GM08714 (cell line): ENCODE results near the gene DLX1.
"Not testable (repeated sequence)": the region's sequence is repeated elsewhere in the genome, so short reads cannot be mapped to it uniquely, and the experiment has no call there.

ENCODE experiments used
- H3K4me3 ChIP-seq: fragments of 200-500 bp; sonication (Bioruptor generic); 2 replicates; pipeline ENCODE4 v1.5.1; 2014; ENCODE audit warnings: mild to moderate bottlenecking, low read length, inconsistent platforms
- ZNF274 ChIP-seq: IDR thresholded peaks from 2 replicates; pipeline ENCODE4 v1.6.1; 2012; ENCODE audit warnings: mild to moderate bottlenecking, low read depth, low read length

DLX1 gene

GRCh38 chr2:172116107-172116506 is 30.8 kb downstream of the DLX1 start:
- no peak for TF ChIP-seq ZNF274

GRCh38 chr2:172119089-172119488 is 33.8 kb downstream of the DLX1 start:
- no peak overlapping the region for H3K4me3 ChIP-seq
- TF ChIP-seq ZNF274: no peak

More at GRCh38 chr2:172116107-172116506, 30.8 kb downstream of the DLX1 start:
- no peak overlapping the region for H3K4me3 ChIP-seq

- H3K4me3 ChIP-seq: no peak overlapping the region
- no peak for TF ChIP-seq ZNF274
Measured at GRCh38 chr2:172120118-172120517, 34.8 kb downstream of the DLX1 start.

- no peak for TF ChIP-seq ZNF274
- no peak overlapping the region for H3K4me3 ChIP-seq
Measured at GRCh38 chr2:172128484-172128883, 43.2 kb downstream of the DLX1 start.

- no peak for TF ChIP-seq ZNF274
- no peak overlapping the region for H3K4me3 ChIP-seq
Measured at GRCh38 chr2:172129404-172129803, 44.1 kb downstream of the DLX1 start.

GRCh38 chr2:172131713-172132555 is 46.6 kb downstream of the DLX1 start:
- TF ChIP-seq ZNF274: no peak
- H3K4me3 ChIP-seq: no peak overlapping the region

GRCh38 chr2:172134270-172134669 is 49.0 kb downstream of the DLX1 start:
- TF ChIP-seq ZNF274: no peak
- no peak overlapping the region for H3K4me3 ChIP-seq

GRCh38 chr2:172135446-172135845 is 50.1 kb downstream of the DLX1 start:
- H3K4me3 ChIP-seq: no peak overlapping the region

GRCh38 chr2:172137109-172137508 is 51.8 kb downstream of the DLX1 start:
- no peak for TF ChIP-seq ZNF274
- H3K4me3 ChIP-seq: no peak overlapping the region

More at GRCh38 chr2:172135446-172135845, 50.1 kb downstream of the DLX1 start:
- TF ChIP-seq ZNF274: no peak

GRCh38 chr2:172137943-172138342 is 52.6 kb downstream of the DLX1 start:
- no peak overlapping the region for H3K4me3 ChIP-seq
- TF ChIP-seq ZNF274: no peak

GRCh38 chr2:172138727-172139126 is 53.4 kb downstream of the DLX1 start:
- H3K4me3 ChIP-seq: not testable (repeated sequence)
